Measurements from ENCODE around the gene ELAVL3. TPM values are rescaled to one million over a fixed set of nuclear protein-coding genes. Genes with fewer than 3 reads are reported as not detected.

ELAVL3 gene
- polyA plus RNA-seq, 2 of the 4 experiments (the other 2 are of a cell fraction), result 0.01 TPM; not detected in 1

GRCh38 chr19:11446271-11446651, 34.6 kb downstream of the ELAVL3 start:
- TF ChIP-seq MAFK (IDR thresholded peaks at IDR 0.05; ENCODE audit: partially characterized antibody), result no peak
- TF ChIP-seq JUN (IDR thresholded peaks at IDR 0.05), result no peak
- no peak for TF ChIP-seq HOXB13 (CRISPR knock-in tag; IDR thresholded peaks at IDR 0.05; ENCODE audit: low read depth)
- no peak for TF ChIP-seq FOSL2 (IDR thresholded peaks at IDR 0.05)
- TF ChIP-seq FOSL2 (CRISPR knock-in tag; IDR thresholded peaks at IDR 0.05), result no peak
- no peak for TF ChIP-seq JUNB (IDR thresholded peaks at IDR 0.05)
- TF ChIP-seq PHF8 (IDR thresholded peaks at IDR 0.05; ENCODE audit: borderline replicate concordance, low read depth), result no peak
- TF ChIP-seq CTCF (IDR thresholded peaks at IDR 0.05), result no peak
- Histone ChIP-seq H3K4me1 (no peaks in the 10 kb centered on the region), H3K9me3 (no peaks in the 10 kb centered on the region), H3K4me2 (no peak overlapping the region), H3K27ac (no peak overlapping the region), H3K4me3 (no peak overlapping the region)
- POLR2A ChIA-PET, result interaction anchor here (1.0 to 1.1 kb wide), 2 partner anchors 65 to 71 kb away, joined by 3 read pairs; no protein-coding TSS in a partner anchor
- DNase-seq (ENCODE audit: low read depth in 1 of 2, low spot score in 1 of 2) (no peak), ATAC-seq (peak in 1 of 2 experiments; percentile 38; a peak in 3 of 6 replicates), FAIRE-seq (no peak)
- CTCF ChIA-PET, result interaction anchor here (0.6 to 2.0 kb wide), 16 partner anchors 22 to 204 kb away, joined by 3 to 29 read pairs (median 4); partner anchors contain the start of genes RGL3, SWSAP1 and TSPAN16
- 93% methylated on average over 3 of the region's 14 CpGs for WGBS (ENCODE audit: missing lambda C conversion rate)

- ChIA-PET CTCF (interaction anchor here (0.6 to 2.0 kb wide), 11 partner anchors 21 to 203 kb away, joined by 3 to 29 read pairs (median 5); partner anchors contain the start of genes RGL3, SWSAP1 and TSPAN16), POLR2A (interaction anchor here (1.0 kb wide), 1 partner anchor 64 kb away, joined by 3 read pairs; no protein-coding TSS in a partner anchor)
- DNase-seq (ENCODE audit: low read depth in 1 of 2, low spot score in 1 of 2) (no peak), FAIRE-seq (no peak), ATAC-seq (no peak)
- 94% methylated on average over 5 of the region's 13 CpGs for WGBS (ENCODE audit: missing lambda C conversion rate)
- Histone ChIP-seq H3K4me1 (no peaks in the 10 kb centered on the region), H3K4me2 (no peak overlapping the region), H3K9me3 (no peaks in the 10 kb centered on the region), H3K4me3 (no peak overlapping the region), H3K27ac (no peak overlapping the region)
- TF ChIP-seq ZC3H11A (IDR thresholded peaks at IDR 0.05), result no peak
- TF ChIP-seq NR3C1 (IDR thresholded peaks at IDR 0.05), result no peak
- no peak for TF ChIP-seq PHF8 (IDR thresholded peaks at IDR 0.05; ENCODE audit: borderline replicate concordance, low read depth)
- no peak for TF ChIP-seq ZNF302 (CRISPR knock-in tag; IDR thresholded peaks at IDR 0.05)
- no peak for TF ChIP-seq KDM1A (IDR thresholded peaks at IDR 0.05; ENCODE audit: low read depth)
- TF ChIP-seq HES2 (IDR thresholded peaks at IDR 0.05), result no peak
- no peak for TF ChIP-seq CBX2 (IDR thresholded peaks at IDR 0.05; ENCODE audit: borderline replicate concordance, low read depth)
- no peak for TF ChIP-seq CHD4 (IDR thresholded peaks at IDR 0.05; ENCODE audit: borderline replicate concordance)
- no peak for TF ChIP-seq HOXB13 (CRISPR knock-in tag; IDR thresholded peaks at IDR 0.05; ENCODE audit: low read depth)
- no peak for TF ChIP-seq HEYL (CRISPR knock-in tag; IDR thresholded peaks at IDR 0.05)
- TF ChIP-seq FOXS1 (CRISPR knock-in tag; IDR thresholded peaks at IDR 0.05), result no peak
- no peak for TF ChIP-seq RFX5 (IDR thresholded peaks at IDR 0.05)
- TF ChIP-seq ESRRA (IDR thresholded peaks at IDR 0.05; ENCODE audit: borderline replicate concordance, low read length), result no peak
- no peak for TF ChIP-seq CTCF (IDR thresholded peaks at IDR 0.05)
These were observed 35.7 kb downstream of the ELAVL3 start for GRCh38 chr19:11445141-11445540.

GRCh38 chr19:11444059-11444458, 36.8 kb downstream of the ELAVL3 start:
- no peak for FAIRE-seq
- TF ChIP-seq HOXB13 (CRISPR knock-in tag; IDR thresholded peaks at IDR 0.05; ENCODE audit: low read depth) (no peak), ZFP36 (IDR thresholded peaks at IDR 0.05; ENCODE audit: borderline replicate concordance, partially characterized antibody) (no peak), USF2 (IDR thresholded peaks at IDR 0.05) (no peak), FOXS1 (CRISPR knock-in tag; IDR thresholded peaks at IDR 0.05) (no peak), NR3C1 (IDR thresholded peaks at IDR 0.05) (no peak)
- TF ChIP-seq, protein P1, sequence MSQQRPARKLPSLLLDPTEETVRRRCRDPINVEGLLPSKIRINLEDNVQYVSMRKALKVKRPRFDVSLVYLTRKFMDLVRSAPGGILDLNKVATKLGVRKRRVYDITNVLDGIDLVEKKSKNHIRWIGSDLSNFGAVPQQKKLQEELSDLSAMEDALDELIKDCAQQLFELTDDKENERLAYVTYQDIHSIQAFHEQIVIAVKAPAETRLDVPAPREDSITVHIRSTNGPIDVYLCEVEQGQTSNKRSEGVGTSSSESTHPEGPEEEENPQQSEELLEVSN (IDR thresholded peaks at IDR 0.05; ENCODE audit: borderline replicate concordance, low read depth), result no peak
- WGBS (ENCODE audit: missing lambda C conversion rate), result 77% methylated on average over 5 of the region's 5 CpGs
- Histone ChIP-seq H3K4me1 (no peaks in the 10 kb centered on the region), H3K9me3 (no peaks in the 10 kb centered on the region), H3K4me2 (no peak overlapping the region), H3K27ac (no peak overlapping the region), H3K4me3 (no peak overlapping the region)
- ChIA-PET CTCF (interaction anchor here (0.7 to 5.8 kb wide), 8 partner anchors 13 to 318 kb away, joined by 3 to 28 read pairs (median 4); partner anchors contain the start of gene EPOR), POLR2A (interaction anchor here (1.3 kb wide), 1 partner anchor 69 kb away, joined by 4 read pairs; no protein-coding TSS in a partner anchor)
- ATAC-seq, result no peak
- DNase-seq (ENCODE audit: low read depth in 1 of 2, low spot score in 1 of 2), result no peak
